ENCODE measurements around the gene SDF4.

DNA sequence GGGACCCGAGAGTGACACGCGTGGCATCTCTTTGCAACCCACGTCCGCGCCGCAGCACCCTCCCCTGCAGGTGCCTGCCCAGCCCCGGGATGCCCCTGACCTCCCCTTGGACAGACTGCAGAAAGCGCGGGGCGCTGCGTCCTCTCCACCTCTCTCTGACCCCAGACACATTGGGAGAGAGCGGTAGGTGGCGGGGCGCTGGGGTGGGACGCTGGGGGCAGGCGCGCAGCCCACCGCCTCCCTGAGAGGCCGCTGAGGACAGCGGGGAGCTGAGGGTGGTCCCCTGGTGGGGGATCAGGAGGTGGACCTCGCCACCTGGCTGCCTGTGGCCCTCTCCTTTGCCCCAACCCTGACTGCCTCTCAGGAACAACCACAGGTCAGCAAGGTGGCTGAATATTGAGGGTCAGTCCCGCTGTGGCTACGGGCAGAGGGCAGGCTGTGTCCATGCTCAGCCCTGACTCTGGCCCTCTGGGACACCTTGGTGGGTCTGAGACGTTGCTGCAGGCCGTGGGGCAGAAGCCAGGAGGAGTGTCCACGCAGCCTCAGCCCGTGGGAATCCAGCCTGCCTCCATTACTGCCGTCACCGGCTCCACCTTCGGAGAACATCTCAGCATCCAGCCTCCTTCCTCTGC lies 42.6 kb upstream of the SDF4 start:
- TF ChIP-seq, protein P1, sequence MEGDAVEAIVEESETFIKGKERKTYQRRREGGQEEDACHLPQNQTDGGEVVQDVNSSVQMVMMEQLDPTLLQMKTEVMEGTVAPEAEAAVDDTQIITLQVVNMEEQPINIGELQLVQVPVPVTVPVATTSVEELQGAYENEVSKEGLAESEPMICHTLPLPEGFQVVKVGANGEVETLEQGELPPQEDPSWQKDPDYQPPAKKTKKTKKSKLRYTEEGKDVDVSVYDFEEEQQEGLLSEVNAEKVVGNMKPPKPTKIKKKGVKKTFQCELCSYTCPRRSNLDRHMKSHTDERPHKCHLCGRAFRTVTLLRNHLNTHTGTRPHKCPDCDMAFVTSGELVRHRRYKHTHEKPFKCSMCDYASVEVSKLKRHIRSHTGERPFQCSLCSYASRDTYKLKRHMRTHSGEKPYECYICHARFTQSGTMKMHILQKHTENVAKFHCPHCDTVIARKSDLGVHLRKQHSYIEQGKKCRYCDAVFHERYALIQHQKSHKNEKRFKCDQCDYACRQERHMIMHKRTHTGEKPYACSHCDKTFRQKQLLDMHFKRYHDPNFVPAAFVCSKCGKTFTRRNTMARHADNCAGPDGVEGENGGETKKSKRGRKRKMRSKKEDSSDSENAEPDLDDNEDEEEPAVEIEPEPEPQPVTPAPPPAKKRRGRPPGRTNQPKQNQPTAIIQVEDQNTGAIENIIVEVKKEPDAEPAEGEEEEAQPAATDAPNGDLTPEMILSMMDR (IDR thresholded peaks at IDR 0.05; ENCODE audit: low read depth, low read length, poor library complexity, severe bottlenecking): no peak
- TF ChIP-seq EZH2phosphoT487 (IDR thresholded peaks at IDR 0.05; ENCODE audit: borderline replicate concordance, low read length): no peak
